NCI-H1048 (cell line): Measurements from ENCODE around the gene ZNF326.

Source experiments
- DNase-seq: peaks from one replicate; lab custom pipeline; 2025; lab: John Stamatoyannopoulos, UW

ZNF326 gene

DNA sequence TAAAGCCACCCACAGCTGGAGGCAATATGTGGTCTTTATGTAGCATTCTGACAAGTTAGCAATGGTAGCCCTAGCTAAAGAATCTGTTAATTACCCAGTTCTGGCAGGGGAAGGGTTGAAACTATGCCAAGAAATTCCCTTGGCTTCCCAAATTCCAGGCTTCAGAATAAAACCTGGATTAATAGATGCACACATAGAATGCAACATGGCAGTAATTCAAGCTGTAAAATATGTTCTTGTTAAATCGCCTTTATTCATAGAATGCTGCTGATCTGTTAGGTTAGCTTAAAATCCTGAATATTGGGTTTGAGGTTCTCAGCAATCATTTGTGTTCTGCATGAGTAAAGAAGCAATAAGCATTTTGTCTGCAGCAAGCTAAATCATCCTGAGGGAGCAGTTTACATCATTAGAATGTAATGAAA lies 80.1 kb downstream of the ZNF326 start:
- DNase-seq: peak; percentile 41

DNA sequence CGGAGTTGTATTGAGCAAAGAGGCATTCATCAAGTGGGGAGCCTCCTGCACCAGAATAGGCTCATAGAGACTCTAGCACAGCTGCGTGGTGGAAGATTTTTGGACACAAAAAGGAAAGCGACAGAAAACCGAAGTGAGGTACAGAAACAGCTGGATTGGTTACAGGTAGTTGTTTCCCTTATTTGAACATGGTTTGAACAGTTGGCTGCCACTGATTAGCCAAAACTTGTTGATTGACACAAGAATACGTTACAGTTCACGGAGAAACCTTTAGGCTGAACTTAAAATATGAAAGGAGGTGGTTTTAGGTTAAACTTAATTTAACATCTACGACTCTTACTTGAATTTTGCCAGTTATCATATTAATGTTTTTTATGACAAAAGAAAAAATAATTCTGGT lies 89.1 kb downstream of the ZNF326 start:
- DNase-seq: no peak
